Raji (cell line): Measurements from ENCODE around the gene FERMT3.

Experiments used
- POLR2A ChIP-seq: IDR thresholded peaks from 2 replicates; pipeline ENCODE4 v1.6.1; 2011; ENCODE audit warnings: low read depth, low read length, control low read depth; ENCODE audit not compliant: insufficient read depth

Gene FERMT3

GRCh38 chr11:64181506-64182411, 24.8 kb upstream of the FERMT3 start:
- no peak for TF ChIP-seq POLR2A

DNA sequence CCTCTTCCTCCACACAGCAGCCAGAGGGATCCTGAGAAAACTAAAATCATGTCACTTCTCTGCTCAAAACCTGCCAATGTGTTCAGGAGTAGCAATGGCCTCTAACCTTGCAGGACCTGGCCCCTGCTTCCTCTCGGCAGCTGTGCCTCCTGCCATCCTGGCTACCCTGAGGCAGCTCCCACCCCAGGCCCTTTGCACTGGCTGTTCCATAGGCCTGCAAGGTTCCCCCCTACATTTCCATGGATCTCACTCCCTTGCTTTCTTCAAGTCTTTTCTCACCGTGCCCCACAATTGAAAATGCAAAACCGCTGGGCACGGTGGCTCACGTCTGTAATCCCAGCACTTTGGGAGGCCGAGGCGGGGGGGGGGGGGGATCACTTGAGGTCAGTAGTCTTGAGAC, 22.6 kb upstream of the FERMT3 start:
- TF ChIP-seq POLR2A: no peak

DNA sequence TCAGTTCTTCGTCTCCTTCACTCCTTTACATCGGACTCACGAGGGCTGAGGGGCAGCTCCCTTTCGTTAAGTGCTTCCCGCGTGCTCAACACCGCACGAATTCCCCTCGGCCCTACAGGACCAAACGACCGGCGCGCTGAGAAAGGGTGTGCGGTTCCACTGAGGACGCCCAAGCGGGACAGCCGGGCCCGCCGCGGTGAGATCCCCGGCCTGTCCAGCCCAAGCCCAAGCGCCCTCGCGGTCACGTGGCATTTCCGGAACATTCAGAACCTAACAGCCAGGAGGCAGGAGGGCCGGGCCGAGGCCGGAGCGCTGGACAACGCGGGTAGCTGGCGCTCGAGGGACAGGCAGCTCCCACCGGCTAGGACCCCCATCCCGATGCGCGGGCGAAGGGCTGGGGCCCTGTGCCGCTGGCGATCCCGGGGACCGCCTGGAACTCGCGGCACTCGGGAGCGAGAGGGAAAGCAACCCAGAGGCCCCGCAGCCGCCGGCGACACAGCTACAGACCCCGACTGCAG, 21.3 kb upstream of the FERMT3 start:
- TF ChIP-seq POLR2A: peak; percentile 95

GRCh38 chr11:64185693-64186491, 20.6 kb upstream of the FERMT3 start, which contains the start of gene STIP1:
Gene STIP1 (plus strand): TSS chr11:64186171. CDS start chr11:64186262, 91 bp downstream.
- peak; percentile 45; the same call in 1 of the 2 replicates for TF ChIP-seq POLR2A

GRCh38 chr11:64186492-64187165, 19.9 kb upstream of the FERMT3 start:
- no peak for TF ChIP-seq POLR2A

- TF ChIP-seq POLR2A: no peak
Measured at GRCh38 chr11:64192434-64192833, 14.1 kb upstream of the FERMT3 start.

DNA sequence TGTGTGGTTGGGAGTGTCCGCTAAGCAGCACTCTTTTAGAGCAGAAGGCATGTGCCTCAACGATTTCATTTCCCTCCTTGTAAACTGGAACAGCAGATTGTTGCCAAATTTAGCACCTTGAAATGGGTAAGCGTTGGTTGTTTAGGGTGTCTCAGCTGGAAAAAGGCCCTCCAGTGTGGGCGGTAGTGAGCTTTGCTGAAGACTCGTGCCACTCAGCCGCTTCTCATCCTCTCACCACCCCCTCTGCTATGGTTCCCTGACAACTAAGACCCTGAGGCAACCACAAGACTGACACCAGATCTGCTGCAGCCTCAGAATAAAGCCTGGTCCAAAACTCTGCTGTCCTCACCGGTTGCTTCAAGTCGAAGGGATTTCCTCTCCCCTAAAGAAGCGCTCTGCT, 9.9 kb upstream of the FERMT3 start:
- TF ChIP-seq POLR2A: no peak

DNA sequence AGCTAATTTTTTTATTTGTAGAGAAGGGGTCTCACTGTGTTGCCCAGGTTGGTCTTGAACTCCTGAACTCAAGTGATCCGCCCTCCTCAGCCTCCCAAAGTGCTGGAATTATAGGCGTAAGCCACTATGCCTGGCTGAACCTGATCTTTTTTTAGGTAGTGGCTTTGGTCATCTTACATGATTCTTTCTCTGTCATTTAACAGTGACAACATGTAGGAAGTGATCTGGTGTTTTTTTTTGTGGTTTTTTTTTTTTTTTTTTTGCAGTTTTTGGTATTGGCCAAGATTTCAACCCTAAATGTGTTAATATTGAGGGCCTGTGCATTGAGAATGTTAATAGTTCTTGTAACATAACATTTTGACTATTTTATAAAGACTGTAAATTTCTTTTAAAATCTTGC, 8.0 kb upstream of the FERMT3 start:
- no peak for TF ChIP-seq POLR2A

DNA sequence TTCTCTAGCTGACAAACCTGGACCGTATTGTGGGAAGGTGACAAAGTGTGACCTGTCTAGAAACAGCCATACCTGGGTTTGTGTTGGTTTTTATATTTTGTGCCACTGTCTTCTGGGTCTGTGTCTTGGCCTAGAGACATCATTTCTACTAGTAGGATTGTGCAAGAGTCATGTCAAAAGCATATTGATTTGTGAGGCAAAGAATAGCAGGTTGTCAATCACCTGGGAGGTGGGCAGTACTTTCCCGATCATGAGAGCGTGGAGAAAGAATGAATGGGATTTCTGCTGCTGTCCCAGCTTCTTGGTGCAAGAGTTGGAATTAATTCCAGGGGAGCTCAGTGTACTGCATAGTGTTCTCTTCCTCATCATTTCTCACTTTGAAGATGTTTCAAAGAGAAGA, 5.0 kb upstream of the FERMT3 start:
- no peak for TF ChIP-seq POLR2A

- TF ChIP-seq POLR2A: no peak
Measured at GRCh38 chr11:64202992-64203391, 3.5 kb upstream of the FERMT3 start.

DNA sequence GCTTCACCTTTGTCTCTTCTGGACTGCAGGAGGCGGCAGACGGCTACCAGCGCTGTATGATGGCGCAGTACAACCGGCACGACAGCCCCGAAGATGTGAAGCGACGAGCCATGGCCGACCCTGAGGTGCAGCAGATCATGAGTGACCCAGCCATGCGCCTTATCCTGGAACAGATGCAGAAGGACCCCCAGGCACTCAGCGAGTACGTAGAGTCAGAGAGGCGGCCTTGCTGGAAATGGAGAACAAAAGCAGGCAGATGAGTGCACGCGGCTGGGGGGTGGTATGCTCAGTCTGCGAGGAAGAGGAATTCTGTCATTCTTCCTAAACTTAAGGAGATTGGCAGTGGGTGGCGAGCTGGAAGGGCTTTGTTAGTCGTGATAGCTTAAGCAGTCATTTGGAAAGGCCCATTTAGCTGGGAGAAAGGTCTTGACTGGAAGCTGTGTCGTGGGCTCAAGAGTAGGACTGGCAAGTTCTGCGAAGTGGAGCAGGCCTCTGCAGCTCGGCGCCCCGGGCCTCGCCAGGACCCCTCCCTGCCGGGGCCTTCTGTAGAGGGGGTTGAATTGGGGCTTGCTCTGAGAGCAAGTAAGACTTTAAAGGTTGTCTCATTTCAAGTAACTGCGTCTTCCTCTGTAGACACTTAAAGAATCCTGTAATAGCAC, 3.0 kb upstream of the FERMT3 start:
- no peak for TF ChIP-seq POLR2A

DNA sequence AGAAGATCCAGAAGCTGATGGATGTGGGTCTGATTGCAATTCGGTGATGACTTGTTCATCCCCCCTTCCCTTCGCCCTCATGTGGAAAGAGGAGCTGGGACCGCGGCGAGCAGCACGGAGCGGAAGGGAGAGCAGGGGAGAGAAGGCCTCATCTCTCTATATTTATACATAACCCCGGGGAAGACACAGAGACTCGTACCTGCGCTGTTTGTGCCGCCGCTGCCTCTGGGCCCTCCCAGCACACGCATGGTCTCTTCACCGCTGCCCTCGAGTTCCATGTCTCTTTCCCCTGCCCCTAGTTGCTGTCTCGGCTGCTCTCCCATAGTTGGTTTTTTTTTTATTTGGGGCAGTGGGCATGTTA, 2.5 kb upstream of the FERMT3 start:
- TF ChIP-seq POLR2A: no peak

DNA sequence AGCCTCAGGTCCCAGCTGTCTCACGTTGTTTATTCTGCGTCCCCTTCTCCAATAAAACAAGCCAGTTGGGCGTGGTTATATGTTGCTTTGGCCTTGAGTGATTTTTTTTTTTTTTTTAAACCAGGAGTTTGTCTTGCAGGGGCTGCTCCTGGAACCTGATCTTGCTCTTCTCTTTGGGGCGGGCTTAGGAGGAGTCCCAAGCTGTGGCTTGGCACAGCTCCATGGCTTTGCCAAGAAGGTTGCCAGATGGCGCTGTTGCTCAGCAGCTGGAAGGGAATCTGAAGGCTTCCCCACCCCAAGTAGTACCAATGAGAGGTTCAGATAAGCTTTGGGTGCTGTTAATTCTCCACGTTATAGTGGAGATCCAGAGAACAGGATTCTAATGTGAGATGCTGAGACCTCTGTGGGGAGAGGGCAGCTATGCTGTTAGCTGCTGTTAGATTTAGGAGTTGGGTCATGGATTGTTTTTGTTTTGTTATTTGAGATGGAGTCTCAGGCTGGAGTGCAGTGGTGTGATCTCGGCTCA, 2.0 kb upstream of the FERMT3 start:
- TF ChIP-seq POLR2A: 0 out of 2 replicates have a peak, but pooled peaks have one; percentile 34
